A549 (cell line): ENCODE measurements around the gene NCOA5.

ENCODE experiments used
- CTCF ChIP-seq: fragments of >200 bp; sonication (Bioruptor Twin); formaldehyde crosslinking; IDR thresholded peaks from 3 replicates; pipeline ENCODE4 v1.5.1; 2016
- HES2 ChIP-seq: fragments of >200 bp; sonication (Bioruptor Twin); formaldehyde crosslinking; IDR thresholded peaks from 2 replicates; pipeline ENCODE4 v1.6.1; 2016
- POLR2A ChIP-seq: IDR thresholded peaks from 2 replicates; pipeline ENCODE4 v1.6.1; 2012; ENCODE audit warnings: mild to moderate bottlenecking, low read length
- POLR2AphosphoS2 ChIP-seq: conservative IDR thresholded peaks from 2 replicates; pipeline ENCODE4 v1.6.1; 2012; ENCODE audit warnings: low read length, improper control_type of control experiment, inconsistent platforms
- RARB ChIP-seq: fragments of 250-450 bp; sonication (Bioruptor Pico); IDR thresholded peaks from 2 replicates; pipeline ENCODE4 v1.8.0; 2021; ENCODE audit warnings: mild to moderate bottlenecking, moderate library complexity
- RFX5 ChIP-seq: fragments of 450-650 bp; IDR thresholded peaks from 2 replicates; pipeline ENCODE4 v1.7.1; 2014; ENCODE audit warnings: antibody characterized with exemption, mild to moderate bottlenecking, moderate library complexity
- TF ChIP-seq, protein P1 (sequence below): fragments of 250-450 bp; sonication (Bioruptor Pico); IDR thresholded peaks from 2 replicates; pipeline ENCODE4 v1.5.0; 2020; ENCODE audit warnings: low read depth, mild to moderate bottlenecking, moderate library complexity

- TF ChIP-seq POLR2AphosphoS2: no peak
- no peak for TF ChIP-seq CTCF
- no peak for TF ChIP-seq RARB (CRISPR knock-in tag)
- no peak for TF ChIP-seq POLR2A
- no peak for TF ChIP-seq RFX5
- no peak for TF ChIP-seq HES2
- TF ChIP-seq, protein P1, sequence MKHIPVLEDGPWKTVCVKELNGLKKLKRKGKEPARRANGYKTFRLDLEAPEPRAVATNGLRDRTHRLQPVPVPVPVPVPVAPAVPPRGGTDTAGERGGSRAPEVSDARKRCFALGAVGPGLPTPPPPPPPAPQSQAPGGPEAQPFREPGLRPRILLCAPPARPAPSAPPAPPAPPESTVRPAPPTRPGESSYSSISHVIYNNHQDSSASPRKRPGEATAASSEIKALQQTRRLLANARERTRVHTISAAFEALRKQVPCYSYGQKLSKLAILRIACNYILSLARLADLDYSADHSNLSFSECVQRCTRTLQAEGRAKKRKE: no peak
These were observed 14.5 kb upstream of the NCOA5 start for GRCh38 chr20:46104262-46104661.
